CD4-positive, alpha-beta T cell treated with Interleukin-10 for 1 hour (primary cell): ENCODE measurements around the gene FYTTD1.

Experiments used
- DNase-seq: peaks from one replicate; pipeline ENCODE4 v3.0.0-alpha.2; 2020

The FYTTD1 gene

GRCh38 chr3:197737749-197738462, 11.8 kb upstream of the FYTTD1 start:
- no peak for DNase-seq

GRCh38 chr3:197742787-197743186, 6.9 kb upstream of the FYTTD1 start:
- DNase-seq, result no peak

- DNase-seq, result no peak
Measured at GRCh38 chr3:197746209-197746608, 3.5 kb upstream of the FYTTD1 start.

- DNase-seq, result no peak
Measured at GRCh38 chr3:197746801-197747237, 2.9 kb upstream of the FYTTD1 start.

GRCh38 chr3:197748597-197749314, 927 bp upstream of the FYTTD1 start:
- DNase-seq, result no peak

GRCh38 chr3:197749315-197749600, 425 bp upstream of the FYTTD1 start:
- no peak for DNase-seq

- peak; percentile 68 for DNase-seq
Measured at GRCh38 chr3:197750396-197750831, 731 bp downstream of the FYTTD1 start.

- DNase-seq, result peak; percentile 36
Measured at GRCh38 chr3:197750858-197751737, 1.4 kb downstream of the FYTTD1 start.

GRCh38 chr3:197752107-197752506, 2.4 kb downstream of the FYTTD1 start:
- no peak for DNase-seq

GRCh38 chr3:197753263-197753662, 3.6 kb downstream of the FYTTD1 start:
- no peak for DNase-seq

GRCh38 chr3:197756704-197757103, 7.0 kb downstream of the FYTTD1 start:
- DNase-seq, result no peak

- DNase-seq, result no peak
Measured at GRCh38 chr3:197758512-197758911, 8.8 kb downstream of the FYTTD1 start.

GRCh38 chr3:197761784-197762183, 12.1 kb downstream of the FYTTD1 start:
- DNase-seq, result no peak

- DNase-seq, result no peak
Measured at GRCh38 chr3:197775317-197775716, 25.6 kb downstream of the FYTTD1 start.

- DNase-seq, result no peak
Measured at GRCh38 chr3:197782230-197782629, 32.5 kb downstream of the FYTTD1 start.

- DNase-seq, result no peak
Measured at GRCh38 chr3:197784019-197784585, 34.4 kb downstream of the FYTTD1 start.

- DNase-seq, result no peak
Measured at GRCh38 chr3:197787412-197787811, 37.7 kb downstream of the FYTTD1 start.

- DNase-seq, result no peak
Measured at GRCh38 chr3:197789309-197789708, 39.6 kb downstream of the FYTTD1 start.

- no peak for DNase-seq
Measured at GRCh38 chr3:197790033-197790432, 40.4 kb downstream of the FYTTD1 start.

- DNase-seq, result peak; percentile 85
Measured at GRCh38 chr3:197791113-197791891, 41.6 kb downstream of the FYTTD1 start, which contains the start of gene LRCH3. Gene LRCH3, plus strand, starts transcription at chr3:197791254. Its CDS starts 25 bp downstream, at chr3:197791279.

- peak; percentile 53 for DNase-seq
Measured at GRCh38 chr3:197791892-197792647, 42.4 kb downstream of the FYTTD1 start.
